Posterior cingulate gyrus (tissue), 11 donors: Measurements from ENCODE around the gene HTD2.
"Not testable (repeated sequence)": the region's sequence is repeated elsewhere in the genome, so short reads cannot be mapped to it uniquely, and the experiment has no call there.

ENCODE experiments used
- DNase-seq, 10 donors: peaks; one replicate each; pipeline versions ENCODE4 v3.0.0 to v3.0.0-alpha.2; 2020 to 2021; ENCODE audit warnings: mixed read lengths in 3 of 10
- intact Hi-C: fragments of 100-400 bp; cut with DNase I; formaldehyde crosslinking; loops from one replicate; pipeline ENCODE4 v1.15.1; 2023

HTD2 gene

GRCh38 chr3:58329922-58330413, 23.6 kb downstream of the HTD2 start:
- intact Hi-C loops, result loop anchor here (10.0 kb wide), 1 partner anchor 55 kb away; no protein-coding TSS in a partner anchor
- DNase-seq, result no peak

- intact Hi-C loops, result loop anchor here (2.0 to 10.0 kb wide), 3 partner anchors 25 to 83 kb away; partner anchors contain the start of genes HTD2 and RPP14
- DNase-seq, result no peak
These were observed 25.4 kb downstream of the HTD2 start for GRCh38 chr3:58331593-58332152.

- DNase-seq, result peak; percentile 79 to 98 (median 88)
- intact Hi-C loops, result loop anchor here (2.0 to 10.0 kb wide), 3 partner anchors 26 to 82 kb away; partner anchors contain the start of genes HTD2 and RPP14
These were observed 26.4 kb downstream of the HTD2 start, which contains the start of gene PXK for GRCh38 chr3:58332575-58333188. Gene PXK, plus strand, starts transcription at chr3:58332892. Its CDS starts 97 bp downstream, at chr3:58332989.

GRCh38 chr3:58333206-58334012, 27.1 kb downstream of the HTD2 start:
- intact Hi-C loops, result loop anchor here (2.0 to 10.0 kb wide), 4 partner anchors 27 to 159 kb away; partner anchors contain the start of genes HTD2, KCTD6 and RPP14
- peak in 8 of 10 donors; percentile 25 to 89 (median 40) for DNase-seq

DNA sequence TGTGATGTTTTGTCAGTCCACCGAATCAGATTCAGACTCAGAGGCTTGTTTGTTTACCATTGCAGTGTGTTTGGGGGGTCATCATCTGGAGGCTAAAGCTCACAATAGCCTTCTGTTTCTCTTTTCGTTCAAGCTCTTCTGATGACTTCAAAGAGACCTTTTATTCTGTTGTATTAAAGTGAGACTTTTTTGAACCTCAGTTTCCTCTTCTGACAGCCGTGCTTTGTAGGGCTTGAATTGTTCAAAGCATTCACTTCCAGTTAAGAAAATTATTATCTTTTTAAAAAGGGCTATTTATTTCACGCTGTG, 27.6 kb downstream of the HTD2 start:
- DNase-seq, result peak in 1 of 10 donors; percentile 32
- intact Hi-C loops, result loop anchor here (2.0 to 10.0 kb wide), 2 partner anchors 51 to 159 kb away; partner anchors contain the start of gene KCTD6

GRCh38 chr3:58334506-58334884, 28.2 kb downstream of the HTD2 start:
- DNase-seq, result no peak
- intact Hi-C loops, result loop anchor here (2.0 to 10.0 kb wide), 2 partner anchors 50 to 158 kb away; partner anchors contain the start of gene KCTD6

GRCh38 chr3:58335652-58335947, 29.3 kb downstream of the HTD2 start:
- intact Hi-C loops, result loop anchor here (2.0 to 10.0 kb wide), 2 partner anchors 49 to 157 kb away; partner anchors contain the start of gene KCTD6
- DNase-seq, result no peak

- DNase-seq, result no peak
- intact Hi-C loops, result loop anchor here (10.0 kb wide), 1 partner anchor 48 kb away; no protein-coding TSS in a partner anchor
These were observed 30.0 kb downstream of the HTD2 start for GRCh38 chr3:58336135-58336882.

DNA sequence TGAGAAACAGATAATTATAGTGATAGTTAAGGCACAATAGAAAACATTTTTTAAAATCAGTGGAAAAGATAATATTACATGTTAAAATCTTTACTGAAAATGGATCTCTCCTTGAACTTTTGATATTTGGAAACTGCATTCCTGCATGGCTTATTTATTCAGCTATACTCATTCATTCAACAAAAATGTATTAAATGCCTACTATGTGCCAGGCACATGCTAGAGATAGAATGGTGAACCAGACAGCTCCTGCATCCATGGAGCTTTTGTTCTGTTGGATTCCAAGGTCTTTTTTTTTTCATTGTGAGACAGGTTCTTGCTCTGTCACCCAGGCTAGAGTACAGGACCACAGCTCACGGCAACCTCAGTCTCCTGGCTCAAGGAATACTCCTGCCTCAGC, 30.9 kb downstream of the HTD2 start:
- intact Hi-C loops, result loop anchor here (10.0 kb wide), 1 partner anchor 48 kb away; no protein-coding TSS in a partner anchor
- no peak for DNase-seq

DNA sequence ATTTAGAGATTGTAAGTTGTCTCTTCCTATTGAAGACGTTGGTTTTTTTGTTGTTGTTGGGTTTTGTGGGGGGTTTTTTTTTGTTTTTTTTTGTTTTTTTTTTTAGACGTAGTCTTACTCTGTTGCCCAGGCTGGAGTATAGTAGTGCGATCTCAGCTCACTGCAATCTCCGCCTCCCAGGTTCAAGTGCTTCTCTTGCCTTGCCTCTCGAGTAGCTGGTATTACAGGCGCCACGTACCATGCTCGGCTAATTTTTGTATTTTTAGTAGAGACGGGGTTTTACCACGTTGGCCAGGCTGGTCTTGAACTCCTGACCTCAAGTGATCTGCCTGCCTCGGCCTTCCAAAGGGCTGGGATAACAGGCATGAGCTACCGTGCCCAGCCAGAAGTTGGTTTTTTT, 32.8 kb downstream of the HTD2 start:
- not testable (repeated sequence) for DNase-seq
- intact Hi-C loops, result loop anchor here (10.0 kb wide), 1 partner anchor 46 kb away; no protein-coding TSS in a partner anchor

DNA sequence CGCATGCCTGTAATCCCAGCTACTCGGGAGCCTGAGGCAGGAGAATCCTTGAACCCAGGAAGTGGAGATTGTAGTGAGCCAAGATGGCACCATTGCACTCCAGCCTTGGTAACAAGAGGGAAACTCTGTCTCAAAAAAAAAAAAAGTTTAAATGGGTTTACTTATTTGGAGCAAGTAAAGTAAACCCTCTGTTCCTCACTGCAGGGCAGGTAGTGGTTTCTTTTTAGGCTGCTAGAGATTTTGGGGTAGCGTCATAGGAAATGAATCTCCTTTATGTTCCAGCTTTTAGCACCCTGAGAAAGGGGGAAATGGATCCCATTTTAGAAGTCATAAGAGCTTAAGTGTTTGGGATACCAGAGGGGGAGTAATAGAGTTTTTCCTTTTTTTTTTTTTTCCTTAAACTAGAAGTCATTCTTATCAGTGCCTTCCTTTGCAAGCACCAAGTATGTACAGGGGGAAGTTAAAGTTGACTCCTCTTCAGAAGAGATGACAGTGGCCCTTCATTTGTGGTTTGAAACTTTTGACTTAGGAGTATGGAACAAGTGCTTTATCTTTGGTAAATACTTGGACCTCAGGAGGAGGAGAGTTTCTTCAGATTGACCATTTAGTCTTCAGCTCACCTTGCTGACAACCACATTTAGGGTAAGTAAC, 34.4 kb downstream of the HTD2 start:
- DNase-seq, result no peak
- intact Hi-C loops, result no loop called here

- intact Hi-C loops, result no loop called here
- DNase-seq, result no peak
These were observed 35.1 kb downstream of the HTD2 start for GRCh38 chr3:58341376-58341775.

- peak in 3 of 10 donors; percentile 21 to 84 (median 42) for DNase-seq
- intact Hi-C loops, result no loop called here
These were observed 36.4 kb downstream of the HTD2 start for GRCh38 chr3:58342676-58343075.

DNA sequence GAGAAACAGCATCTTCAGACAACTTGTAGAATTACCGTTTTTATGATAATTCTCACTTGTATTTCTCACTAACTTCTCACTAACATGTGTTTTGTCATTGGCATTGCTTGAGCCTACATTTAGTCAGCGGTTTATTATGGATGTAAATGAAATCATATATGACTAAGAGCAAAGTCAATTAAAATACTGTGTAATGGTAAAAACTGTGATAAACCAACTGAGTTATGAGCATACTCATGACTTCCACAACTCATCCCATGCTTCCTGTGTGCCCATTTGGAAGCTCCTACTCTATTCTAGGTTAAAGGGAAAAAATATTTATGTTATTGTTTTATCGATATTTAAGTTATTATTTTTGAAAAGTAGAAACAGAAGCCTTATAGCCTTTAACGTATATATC, 39.1 kb downstream of the HTD2 start:
- no peak for DNase-seq
- intact Hi-C loops, result no loop called here

DNA sequence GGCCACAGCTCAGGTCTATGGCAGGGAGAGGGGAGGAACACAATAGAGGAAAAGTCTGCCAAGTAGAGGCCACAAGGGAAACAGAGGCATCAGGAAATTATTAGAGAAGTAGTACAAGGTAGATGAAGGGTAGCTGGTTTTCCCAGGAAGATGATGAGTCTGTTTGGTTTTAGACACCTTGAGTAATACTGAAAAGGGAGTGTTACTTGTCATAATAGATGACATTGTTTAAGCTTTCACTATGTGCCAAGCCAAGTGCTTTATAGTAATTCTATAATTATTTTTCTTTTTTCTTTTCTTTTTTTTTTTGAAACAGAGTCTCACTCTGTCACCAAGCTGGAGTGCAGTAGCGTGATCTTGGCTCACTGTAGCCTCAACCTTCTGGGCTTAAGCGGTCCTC, 40.0 kb downstream of the HTD2 start:
- intact Hi-C loops, result no loop called here
- DNase-seq, result no peak

- DNase-seq, result no peak
- intact Hi-C loops, result no loop called here
These were observed 41.7 kb downstream of the HTD2 start for GRCh38 chr3:58347984-58348383.

- intact Hi-C loops, result no loop called here
- DNase-seq, result no peak
These were observed 43.7 kb downstream of the HTD2 start for GRCh38 chr3:58349792-58350626.

DNA sequence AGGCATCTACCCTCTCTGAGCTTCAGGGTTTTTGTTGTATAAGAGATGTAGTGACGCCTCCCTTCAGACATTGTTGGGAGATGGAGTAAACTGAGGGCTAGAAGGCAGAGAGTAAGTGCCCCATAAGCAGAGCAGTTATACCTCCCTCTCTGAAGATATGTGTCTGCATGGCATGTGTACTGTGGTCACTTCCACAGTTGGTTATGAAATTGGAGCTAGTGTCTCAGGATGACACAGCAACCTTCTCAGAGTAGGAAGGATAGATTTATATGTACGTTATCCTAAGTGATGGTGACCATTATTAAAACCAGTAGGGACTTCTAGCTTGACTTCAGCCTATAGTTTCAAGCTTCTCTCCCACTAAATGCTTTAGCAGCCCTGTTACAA, 44.3 kb downstream of the HTD2 start:
- DNase-seq, result no peak

DNA sequence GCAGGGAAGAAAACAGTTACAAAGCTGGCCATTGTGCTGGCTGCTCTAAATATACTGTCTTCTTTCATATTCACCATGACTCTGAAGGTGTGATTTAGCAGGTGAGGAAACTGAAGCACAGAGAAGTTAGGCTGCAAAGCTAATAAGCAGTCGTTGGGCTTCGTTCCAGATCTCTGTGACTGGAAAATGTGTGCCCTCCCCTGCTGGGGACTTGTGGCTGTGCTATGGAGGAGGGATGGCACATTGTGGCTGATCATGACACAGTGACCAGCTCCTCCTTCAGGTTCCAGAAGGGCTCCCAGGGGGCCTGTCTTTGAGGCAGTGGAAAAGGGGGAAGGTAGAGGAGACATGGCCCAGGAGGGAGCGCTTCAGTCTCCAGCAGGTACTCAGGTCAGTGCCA, 45.6 kb downstream of the HTD2 start:
- peak in 1 of 10 donors; percentile 34 for DNase-seq
- intact Hi-C loops, result no loop called here

More for the DNA sequence above, 44.3 kb downstream of the HTD2 start:
- intact Hi-C loops, result no loop called here
